Stimulated activated CD4-positive, alpha-beta T cell treated with anti-CD3 and anti-CD28 coated beads, Interleukin-1b, Interleukin-23, amount 100 ng/mL, for 24 hours (primary cell): ENCODE data around the gene LRP5.
A peak's percentile ranks its signal among the peaks of the same experiment; 100 is the strongest.
"Not testable (repeated sequence)": the region's sequence is repeated elsewhere in the genome, so short reads cannot be mapped to it uniquely, and the experiment has no call there.

ENCODE experiments used
- DNase-seq, 4 experiments: peaks; one replicate each; pipeline ENCODE4 v3.0.0-alpha.2; 2020; ENCODE audit warnings: low read depth in 4 of 4, low spot score in 1 of 4

The LRP5 gene

GRCh38 chr11:68282141-68282860 is 30.1 kb upstream of the LRP5 start:
- DNase-seq, result peak in 2 of 4 experiments; percentile 7 to 31

- no peak for DNase-seq
Measured at GRCh38 chr11:68282861-68283230, 29.5 kb upstream of the LRP5 start.

- DNase-seq, result not testable (repeated sequence)
Measured at GRCh38 chr11:68284588-68284987, 27.8 kb upstream of the LRP5 start.

DNA sequence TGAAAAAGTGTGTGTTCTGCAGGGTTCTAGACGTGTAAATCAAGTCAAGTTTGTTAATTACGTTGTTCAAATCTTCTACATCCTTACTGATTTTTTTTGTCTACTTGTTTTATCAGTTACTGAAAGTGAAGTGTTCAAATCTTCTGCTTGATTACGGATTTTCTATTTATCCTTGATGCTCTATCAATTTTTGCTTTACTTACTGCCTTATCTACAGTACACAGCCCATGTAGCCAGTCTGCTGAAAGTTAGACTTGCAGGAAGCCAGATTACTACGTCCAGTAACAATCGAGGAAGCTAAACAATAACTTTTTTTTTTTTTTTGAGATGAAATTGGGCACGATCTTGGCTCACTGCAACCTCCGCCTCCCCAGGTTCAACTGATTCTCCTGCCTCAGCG is 25.0 kb upstream of the LRP5 start:
- no peak for DNase-seq

DNA sequence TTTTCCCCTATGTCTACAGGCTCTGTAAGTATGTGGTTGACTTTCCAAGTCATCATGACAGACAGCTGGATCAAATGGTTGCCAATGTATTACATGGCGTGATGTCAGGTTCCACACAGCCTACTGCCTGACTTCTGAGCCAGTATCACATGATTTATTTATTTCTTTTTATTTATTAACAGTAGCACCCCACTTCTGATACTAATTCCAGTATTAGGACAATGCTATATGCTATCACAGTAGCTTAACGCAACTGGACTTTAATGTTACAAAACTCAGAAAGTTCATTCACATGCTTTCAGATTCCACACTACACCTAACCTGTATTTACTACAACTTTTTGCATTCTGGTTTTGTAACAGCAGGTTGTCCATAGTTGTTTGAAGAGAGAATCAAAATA is 22.9 kb upstream of the LRP5 start:
- no peak for DNase-seq

DNA sequence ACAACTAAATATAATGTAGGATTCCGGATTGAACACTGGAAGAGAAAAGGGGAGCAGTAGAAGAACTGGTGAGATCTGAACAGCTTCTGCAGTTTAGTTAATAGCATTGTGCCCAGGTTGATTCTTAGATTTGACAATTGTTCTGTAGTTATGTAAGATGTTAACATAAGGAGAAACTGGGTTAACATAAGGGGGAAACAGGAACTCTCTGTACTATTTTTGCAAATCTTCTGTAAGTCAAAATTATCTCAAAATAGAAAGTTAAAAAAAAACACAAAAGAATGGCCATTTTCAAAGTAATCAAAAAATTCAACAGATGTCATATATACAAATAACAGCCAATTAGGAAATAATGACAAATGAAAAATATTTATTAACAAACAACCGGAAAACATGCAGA is 18.7 kb upstream of the LRP5 start:
- DNase-seq, result no peak

- DNase-seq, result no peak
Measured at GRCh38 chr11:68295271-68295670, 17.1 kb upstream of the LRP5 start.

GRCh38 chr11:68295940-68296339 is 16.5 kb upstream of the LRP5 start:
- no peak for DNase-seq

DNA sequence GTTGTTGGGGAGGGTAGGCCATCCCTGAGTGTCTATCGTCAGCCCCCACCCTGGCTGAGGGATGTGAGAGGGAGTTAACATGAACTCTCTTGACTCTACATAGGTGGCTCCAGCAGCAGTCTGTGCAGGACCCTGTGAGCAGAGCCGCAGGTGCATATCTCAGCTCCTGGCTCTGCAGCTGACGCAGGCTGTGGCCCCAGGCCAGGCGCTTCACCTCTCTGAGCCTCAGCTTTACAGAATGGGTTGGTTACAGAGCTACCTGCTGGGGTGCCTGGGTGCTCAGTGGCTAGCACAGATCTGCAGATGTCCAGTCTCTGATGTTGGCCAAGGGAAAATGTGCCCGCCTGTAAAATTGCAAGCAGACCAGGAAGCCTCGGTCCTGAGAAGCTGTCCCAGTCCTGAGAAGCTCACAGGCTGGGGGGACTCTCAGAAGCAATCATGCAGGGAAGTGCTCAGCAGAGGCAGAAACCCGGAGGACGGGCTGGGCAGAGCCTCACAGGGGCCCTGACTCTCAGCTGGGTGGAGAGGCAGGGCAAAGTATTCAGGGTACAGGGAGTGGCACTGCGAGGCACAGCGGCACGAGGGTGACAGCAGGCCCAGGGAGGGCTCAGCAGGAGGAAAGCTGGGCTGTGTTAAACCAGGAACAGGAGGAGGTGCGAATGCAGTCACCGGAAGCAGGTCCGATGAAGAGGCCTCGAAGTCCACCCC is 15.9 kb upstream of the LRP5 start:
- no peak for DNase-seq

DNA sequence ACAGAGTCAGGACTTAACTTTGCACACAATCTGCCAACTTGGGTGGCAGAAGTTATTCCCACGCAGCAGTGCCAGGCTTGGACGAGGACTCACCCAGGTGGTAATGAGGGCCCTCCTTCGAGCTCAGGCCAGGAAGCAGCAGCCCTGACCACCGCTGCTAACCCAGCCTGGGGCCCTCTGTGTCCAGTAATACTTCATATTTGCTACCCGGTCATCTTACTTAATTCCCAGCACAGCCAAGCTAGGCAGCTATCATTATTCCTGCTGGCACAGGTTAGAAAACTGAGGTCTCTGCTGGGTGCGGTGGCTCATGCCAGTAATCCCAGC is 15.4 kb upstream of the LRP5 start:
- no peak for DNase-seq

DNA sequence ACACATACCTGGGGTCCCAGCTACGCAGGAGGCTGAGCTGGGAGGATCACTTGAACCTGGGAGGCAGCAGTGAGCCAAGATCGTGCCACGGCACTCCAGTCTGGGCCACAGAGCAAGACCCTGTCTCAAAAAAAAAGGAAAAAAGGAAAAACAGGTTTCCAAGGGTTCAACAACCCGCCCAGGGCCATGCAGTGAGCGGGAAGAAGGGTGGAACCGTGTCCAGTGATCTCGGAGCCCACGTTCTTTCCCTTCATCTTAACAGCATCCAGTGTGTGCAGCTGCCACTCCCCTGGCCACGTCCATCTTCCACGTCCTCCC is 14.9 kb upstream of the LRP5 start:
- no peak for DNase-seq

DNA sequence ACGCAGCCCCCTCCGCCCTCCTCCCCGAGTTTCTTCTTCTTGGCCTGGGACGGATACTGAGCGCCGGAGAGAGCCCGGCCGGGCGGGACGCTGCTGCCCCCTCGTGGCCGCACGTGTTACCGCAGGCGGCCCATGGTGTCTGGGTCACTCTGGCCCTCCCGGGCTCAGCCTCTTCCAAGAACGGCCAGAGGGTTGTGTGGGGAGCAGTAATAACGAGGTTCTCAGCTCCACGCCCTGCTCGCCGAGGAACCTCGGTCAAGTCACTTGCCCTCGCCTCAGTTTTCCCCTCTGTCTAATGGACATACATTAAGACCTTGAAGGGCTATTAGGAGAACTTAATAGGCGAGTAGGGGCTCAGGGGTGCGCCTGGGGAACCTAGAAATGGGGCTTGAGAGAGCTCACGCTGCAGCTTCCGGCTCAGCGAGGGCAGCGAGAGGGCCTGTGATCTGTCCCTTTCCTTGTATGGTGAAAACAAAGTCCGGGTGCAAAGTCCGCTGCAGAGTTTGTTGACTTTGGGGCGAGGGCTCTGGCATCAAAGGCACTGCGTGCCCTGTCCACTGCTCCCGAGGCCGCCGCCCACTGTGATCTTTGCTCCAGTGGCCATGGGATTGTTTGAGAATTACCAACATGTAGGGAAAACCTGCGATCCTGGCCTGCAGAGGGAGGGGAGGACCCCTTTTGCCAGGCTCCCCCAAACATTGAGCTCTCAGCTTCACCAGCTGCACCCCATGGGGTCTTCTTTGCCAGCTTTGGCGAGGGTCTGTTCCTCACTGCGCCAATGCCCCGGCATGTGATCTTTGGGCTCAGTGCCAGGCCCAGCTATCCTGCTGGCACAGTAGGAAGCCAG is 14.4 kb upstream of the LRP5 start:
- peak; percentile 47 to 68 (median 58) for DNase-seq

GRCh38 chr11:68298659-68299516 is 13.5 kb upstream of the LRP5 start:
- no peak for DNase-seq

DNA sequence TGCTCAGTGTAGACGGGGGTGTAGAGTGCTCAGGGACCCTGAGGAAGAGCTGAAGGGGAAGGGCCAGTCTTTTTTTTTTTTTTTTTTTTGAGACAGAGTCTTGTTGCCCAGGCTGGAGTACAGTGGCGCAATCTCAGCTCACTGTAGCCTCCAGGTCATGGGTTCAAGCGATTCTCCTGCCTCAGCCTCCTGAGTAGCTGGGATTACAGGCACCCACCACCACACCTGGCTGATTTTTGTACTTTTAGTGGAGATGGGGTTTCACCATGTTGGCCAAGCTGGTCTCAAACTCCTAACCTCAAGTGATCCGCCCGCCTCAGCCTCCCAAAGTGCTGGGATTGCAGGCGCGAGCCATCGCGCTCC is 12.9 kb upstream of the LRP5 start:
- DNase-seq, result not testable (repeated sequence)

GRCh38 chr11:68300076-68300830 is 12.1 kb upstream of the LRP5 start:
- no peak for DNase-seq

- DNase-seq, result no peak
Measured at GRCh38 chr11:68302256-68302655, 10.1 kb upstream of the LRP5 start.

GRCh38 chr11:68302670-68303069 is 9.7 kb upstream of the LRP5 start:
- DNase-seq, result no peak

- no peak for DNase-seq
Measured at GRCh38 chr11:68303083-68303482, 9.3 kb upstream of the LRP5 start.

GRCh38 chr11:68303982-68304780 is 8.2 kb upstream of the LRP5 start:
- no peak for DNase-seq

DNA sequence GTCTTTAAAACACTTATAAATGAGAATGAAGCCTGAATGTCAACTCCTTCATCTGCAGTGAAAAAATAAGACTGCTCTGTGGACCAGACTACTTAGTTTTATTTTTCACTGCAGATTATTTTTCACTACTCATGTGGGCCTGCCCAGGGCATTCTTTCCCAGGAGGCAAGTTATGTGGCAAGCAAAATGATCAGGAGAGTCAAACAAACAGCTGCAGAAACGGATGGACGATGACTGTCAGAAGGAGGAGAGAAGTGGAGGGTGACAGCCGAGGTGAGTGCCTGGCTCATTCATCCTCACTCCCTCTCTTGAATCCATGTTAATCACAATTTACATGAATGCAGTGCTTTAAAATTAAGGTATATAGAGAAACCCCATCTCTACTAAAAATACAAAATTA is 5.8 kb upstream of the LRP5 start:
- DNase-seq, result no peak
